Measurements from ENCODE around the gene EEPD1. TPM values are rescaled to one million over a fixed set of nuclear protein-coding genes. Genes with fewer than 3 reads are reported as not detected.

EEPD1 gene
- total and polyA plus RNA-seq, 4 donors, result 2.3 to 12.3 (median 7.1) TPM

GRCh38 chr7:36265680-36266079 lies 112.6 kb downstream of the EEPD1 start:
- WGBS, result 79% methylated on average over 3 of the region's 3 CpGs
- DNase-seq (ENCODE audit: low spot score), result no peak
- Histone ChIP-seq H3K4me3 (ENCODE audit: low read depth in 1 of 3, low read length in 3 of 3) (no peak overlapping the region), H3K9ac (ENCODE audit: low read depth in 1 of 2, low read length in 2 of 2) (no peak overlapping the region), H3K27me3 (ENCODE audit: control insufficient read depth in 4 of 4, insufficient read depth in 4 of 4, low read length in 3 of 4) (no peaks in the 10 kb centered on the region), H3K36me3 (ENCODE audit: control insufficient read depth in 4 of 4, insufficient read depth in 3 of 4, low read depth in 1 of 4, low read length in 3 of 4) (no peaks in the 10 kb centered on the region), H3K4me1 (ENCODE audit: control insufficient read depth in 4 of 4, insufficient read depth in 4 of 4, low read length in 3 of 4) (peaks cover 0 to 17% (median 9%) of the 10 kb centered on the region in 4 donors), H3K9me3 (ENCODE audit: control insufficient read depth in 4 of 4, low read length in 3 of 4) (no peaks in the 10 kb centered on the region), H3K27ac (ENCODE audit: low read depth in 1 of 2, low read length in 2 of 2) (peak overlapping the region; percentile 38 to 47)
- TF ChIP-seq FOXA1 (IDR thresholded peaks at IDR 0.05) (no peak), SP1 (IDR thresholded peaks at IDR 0.05) (no peak), YY1 (IDR thresholded peaks at IDR 0.05) (no peak), RXRA (IDR thresholded peaks at IDR 0.05) (peak in 1 of 2 donors; percentile 39), RAD21 (IDR thresholded peaks at IDR 0.05) (peak in 1 of 2 donors; percentile 22), HNF4A (conservative IDR thresholded peaks at IDR 0.05) (peak in 1 of 2 donors; percentile 11), CTCF (IDR thresholded peaks at IDR 0.05; ENCODE audit: low read depth, low read length, missing input control) (no peak), EGR1 (IDR thresholded peaks at IDR 0.05; ENCODE audit: low read depth in 2 of 2) (no peak), JUND (IDR thresholded peaks at IDR 0.05) (peak in 1 of 2 donors; percentile 30), NR2F2 (IDR thresholded peaks at IDR 0.05) (no peak), HNF4G (IDR thresholded peaks at IDR 0.05) (no peak), FOXA2 (IDR thresholded peaks at IDR 0.05) (peak; percentile 11), MAX (IDR thresholded peaks at IDR 0.05) (no peak), TAF1 (conservative IDR thresholded peaks at IDR 0.05) (no peak), GABPA (IDR thresholded peaks at IDR 0.05 in 1 of 2, conservative IDR thresholded peaks at IDR 0.05 in 1 of 2) (no peak)
- TF ChIP-seq, protein P1, sequence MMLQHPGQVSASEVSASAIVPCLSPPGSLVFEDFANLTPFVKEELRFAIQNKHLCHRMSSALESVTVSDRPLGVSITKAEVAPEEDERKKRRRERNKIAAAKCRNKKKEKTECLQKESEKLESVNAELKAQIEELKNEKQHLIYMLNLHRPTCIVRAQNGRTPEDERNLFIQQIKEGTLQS (IDR thresholded peaks at IDR 0.05), result no peak
- TF ChIP-seq, protein P2, sequence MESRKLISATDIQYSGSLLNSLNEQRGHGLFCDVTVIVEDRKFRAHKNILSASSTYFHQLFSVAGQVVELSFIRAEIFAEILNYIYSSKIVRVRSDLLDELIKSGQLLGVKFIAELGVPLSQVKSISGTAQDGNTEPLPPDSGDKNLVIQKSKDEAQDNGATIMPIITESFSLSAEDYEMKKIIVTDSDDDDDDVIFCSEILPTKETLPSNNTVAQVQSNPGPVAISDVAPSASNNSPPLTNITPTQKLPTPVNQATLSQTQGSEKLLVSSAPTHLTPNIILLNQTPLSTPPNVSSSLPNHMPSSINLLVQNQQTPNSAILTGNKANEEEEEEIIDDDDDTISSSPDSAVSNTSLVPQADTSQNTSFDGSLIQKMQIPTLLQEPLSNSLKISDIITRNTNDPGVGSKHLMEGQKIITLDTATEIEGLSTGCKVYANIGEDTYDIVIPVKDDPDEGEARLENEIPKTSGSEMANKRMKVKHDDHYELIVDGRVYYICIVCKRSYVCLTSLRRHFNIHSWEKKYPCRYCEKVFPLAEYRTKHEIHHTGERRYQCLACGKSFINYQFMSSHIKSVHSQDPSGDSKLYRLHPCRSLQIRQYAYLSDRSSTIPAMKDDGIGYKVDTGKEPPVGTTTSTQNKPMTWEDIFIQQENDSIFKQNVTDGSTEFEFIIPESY (IDR thresholded peaks at IDR 0.05), result no peak
- TF ChIP-seq, protein P3, sequence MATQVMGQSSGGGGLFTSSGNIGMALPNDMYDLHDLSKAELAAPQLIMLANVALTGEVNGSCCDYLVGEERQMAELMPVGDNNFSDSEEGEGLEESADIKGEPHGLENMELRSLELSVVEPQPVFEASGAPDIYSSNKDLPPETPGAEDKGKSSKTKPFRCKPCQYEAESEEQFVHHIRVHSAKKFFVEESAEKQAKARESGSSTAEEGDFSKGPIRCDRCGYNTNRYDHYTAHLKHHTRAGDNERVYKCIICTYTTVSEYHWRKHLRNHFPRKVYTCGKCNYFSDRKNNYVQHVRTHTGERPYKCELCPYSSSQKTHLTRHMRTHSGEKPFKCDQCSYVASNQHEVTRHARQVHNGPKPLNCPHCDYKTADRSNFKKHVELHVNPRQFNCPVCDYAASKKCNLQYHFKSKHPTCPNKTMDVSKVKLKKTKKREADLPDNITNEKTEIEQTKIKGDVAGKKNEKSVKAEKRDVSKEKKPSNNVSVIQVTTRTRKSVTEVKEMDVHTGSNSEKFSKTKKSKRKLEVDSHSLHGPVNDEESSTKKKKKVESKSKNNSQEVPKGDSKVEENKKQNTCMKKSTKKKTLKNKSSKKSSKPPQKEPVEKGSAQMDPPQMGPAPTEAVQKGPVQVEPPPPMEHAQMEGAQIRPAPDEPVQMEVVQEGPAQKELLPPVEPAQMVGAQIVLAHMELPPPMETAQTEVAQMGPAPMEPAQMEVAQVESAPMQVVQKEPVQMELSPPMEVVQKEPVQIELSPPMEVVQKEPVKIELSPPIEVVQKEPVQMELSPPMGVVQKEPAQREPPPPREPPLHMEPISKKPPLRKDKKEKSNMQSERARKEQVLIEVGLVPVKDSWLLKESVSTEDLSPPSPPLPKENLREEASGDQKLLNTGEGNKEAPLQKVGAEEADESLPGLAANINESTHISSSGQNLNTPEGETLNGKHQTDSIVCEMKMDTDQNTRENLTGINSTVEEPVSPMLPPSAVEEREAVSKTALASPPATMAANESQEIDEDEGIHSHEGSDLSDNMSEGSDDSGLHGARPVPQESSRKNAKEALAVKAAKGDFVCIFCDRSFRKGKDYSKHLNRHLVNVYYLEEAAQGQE (IDR thresholded peaks at IDR 0.05), result no peak

Measured in liver (tissue), 9 donors.